Left ventricle myocardium superior (tissue), 1 donor: ENCODE results near the gene PPP1R14C. TPM values are rescaled to one million over a fixed set of nuclear protein-coding genes. Genes with fewer than 3 reads are reported as not detected.
A peak's percentile ranks its signal among the peaks of the same experiment; 100 is the strongest.

Experiments
- ATAC-seq: fragments of 200-7000 bp; cut with Tn5 transposase; one replicate; pipeline ENCODE4 v1.9.1; 2020; ENCODE audit warnings: mild to moderate bottlenecking, moderate library complexity
- DNase-seq: peaks from one replicate; pipeline ENCODE4 v3.0.0-alpha.2; 2020
- intact Hi-C: fragments of 100-400 bp; cut with micrococcal nuclease; formaldehyde crosslinking; loops from one replicate; pipeline ENCODE4 v1.11.0; 2022
- total RNA-seq: library from RNA; stranded (reverse); fragmentation: NEBNext Ultra II Directional; extraction: Animal tissue kit (Norgen Biotek cat#: 25700); gene quantifications from one replicate; pipeline ENCODE4 v1.2.1, GENCODE V29; 2021
- donor health status: DM: no; HTN: yes; CAD: no; lungs with severe emphysema.

The PPP1R14C gene
- total RNA-seq, 1 donor from 2014 or later = 123 TPM

GRCh38 chr6:150276168-150276936 is 133.5 kb downstream of the PPP1R14C start:
- ATAC-seq (no peak), DNase-seq (no peak)
- intact Hi-C loops = no loop called here

- intact Hi-C loops = no loop called here
- peak; percentile 18 for ATAC-seq
- DNase-seq = no peak
Observed at GRCh38 chr6:150276937-150277742, 134.3 kb downstream of the PPP1R14C start.

GRCh38 chr6:150279533-150279932 is 136.7 kb downstream of the PPP1R14C start:
- DNase-seq (no peak), ATAC-seq (no peak)
- intact Hi-C loops = no loop called here

GRCh38 chr6:150280703-150281102 is 137.9 kb downstream of the PPP1R14C start:
- intact Hi-C loops = no loop called here

GRCh38 chr6:150281767-150282166 is 138.9 kb downstream of the PPP1R14C start:
- DNase-seq (no peak), ATAC-seq (no peak)
- intact Hi-C loops = no loop called here

More at GRCh38 chr6:150280703-150281102, 137.9 kb downstream of the PPP1R14C start:
- no peak for DNase-seq
- no peak for ATAC-seq

- intact Hi-C loops = no loop called here
- DNase-seq (no peak), ATAC-seq (no peak)
Observed at GRCh38 chr6:150282806-150283205, 140.0 kb downstream of the PPP1R14C start.

- intact Hi-C loops = no loop called here
- DNase-seq (no peak), ATAC-seq (no peak)
Observed at GRCh38 chr6:150286460-150286859, 143.6 kb downstream of the PPP1R14C start.

- DNase-seq (no peak), ATAC-seq (no peak)
- intact Hi-C loops = no loop called here
Observed at GRCh38 chr6:150286912-150287311, 144.1 kb downstream of the PPP1R14C start.

GRCh38 chr6:150288456-150288855 is 145.6 kb downstream of the PPP1R14C start:
- DNase-seq = no peak
- intact Hi-C loops = no loop called here
- no peak for ATAC-seq

- ATAC-seq (no peak), DNase-seq (no peak)
- intact Hi-C loops = no loop called here
Observed at GRCh38 chr6:150289454-150290071, 146.7 kb downstream of the PPP1R14C start.

- no peak for ATAC-seq
- intact Hi-C loops = no loop called here
- no peak for DNase-seq
Observed at GRCh38 chr6:150290429-150290828, 147.6 kb downstream of the PPP1R14C start.

GRCh38 chr6:150291968-150292710 is 149.3 kb downstream of the PPP1R14C start:
- intact Hi-C loops = no loop called here
- no peak for DNase-seq
- ATAC-seq = no peak

- ATAC-seq (no peak), DNase-seq (no peak)
- intact Hi-C loops = no loop called here
Observed at GRCh38 chr6:150293019-150293418, 150.2 kb downstream of the PPP1R14C start.

- intact Hi-C loops = no loop called here
- ATAC-seq = no peak
Observed at GRCh38 chr6:150293423-150294173, 150.8 kb downstream of the PPP1R14C start.

GRCh38 chr6:150296890-150297289 is 154.0 kb downstream of the PPP1R14C start:
- no peak for DNase-seq
- intact Hi-C loops = no loop called here
- no peak for ATAC-seq

More at GRCh38 chr6:150293423-150294173, 150.8 kb downstream of the PPP1R14C start:
- no peak for DNase-seq

GRCh38 chr6:150297327-150298029 is 154.6 kb downstream of the PPP1R14C start:
- intact Hi-C loops = no loop called here
- DNase-seq (no peak), ATAC-seq (peak; percentile 57)

- intact Hi-C loops = no loop called here
- DNase-seq (no peak), ATAC-seq (no peak)
Observed at GRCh38 chr6:150298030-150298380, 155.2 kb downstream of the PPP1R14C start.

GRCh38 chr6:150298676-150299075 is 155.8 kb downstream of the PPP1R14C start:
- no peak for ATAC-seq
- DNase-seq = no peak
- intact Hi-C loops = no loop called here
